ENCODE measurements around the gene POLR3B.

The POLR3B gene

DNA sequence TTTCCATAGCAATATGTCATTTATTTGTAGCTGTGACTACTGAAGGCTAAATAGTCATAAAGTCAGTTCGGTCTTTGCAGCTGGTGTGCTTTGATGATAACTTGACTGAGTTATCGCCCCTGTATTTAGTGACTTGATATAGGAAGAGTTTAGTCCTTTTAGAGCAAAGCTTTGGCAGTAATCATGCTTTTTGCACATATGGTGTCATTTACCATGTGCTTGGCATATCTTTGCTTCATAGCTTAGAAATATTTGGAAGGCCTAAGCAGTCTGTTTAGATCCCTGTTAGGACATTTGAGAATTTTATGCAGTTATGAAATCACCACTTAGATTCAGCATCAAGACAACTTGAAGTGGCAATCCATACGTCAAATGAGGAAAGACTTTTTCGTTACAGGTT lies 31.6 kb downstream of the POLR3B start:
- H3K27ac ChIP-seq, result no peak overlapping the region
- DNase-seq (ENCODE audit: low read depth, low spot score), result no peak

- DNase-seq (ENCODE audit: low read depth, low spot score), result no peak
- H3K27ac ChIP-seq, result no peak overlapping the region
Measured at GRCh38 chr12:106392759-106393158, 35.2 kb downstream of the POLR3B start.

GRCh38 chr12:106409878-106410277 lies 52.3 kb downstream of the POLR3B start:
- no peak for DNase-seq (ENCODE audit: low read depth, low spot score)
- H3K27ac ChIP-seq, result no peak overlapping the region

GRCh38 chr12:106412563-106412962 lies 55.0 kb downstream of the POLR3B start:
- no peak for DNase-seq (ENCODE audit: low read depth, low spot score)
- H3K27ac ChIP-seq, result no peak overlapping the region

DNA sequence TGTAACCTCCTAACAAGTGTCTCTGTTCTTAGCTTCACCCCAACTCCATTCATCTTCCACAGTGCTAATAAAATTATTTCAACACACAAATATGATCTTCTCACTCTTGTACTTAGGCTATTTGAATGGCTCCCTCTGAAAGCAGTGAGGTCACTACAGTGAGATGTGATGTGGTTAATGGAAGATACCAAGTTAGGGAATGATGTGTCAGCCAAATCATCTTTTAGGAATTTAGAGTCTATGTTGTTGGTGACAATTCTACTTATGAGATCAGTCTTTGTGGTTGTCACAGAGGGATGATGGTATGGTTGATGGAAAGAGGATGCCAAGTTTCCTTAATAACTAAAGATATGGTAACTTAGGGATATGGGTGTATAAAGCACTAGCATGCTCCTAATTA lies 57.6 kb downstream of the POLR3B start:
- H3K27ac ChIP-seq, result no peak overlapping the region
- DNase-seq (ENCODE audit: low read depth, low spot score), result no peak

- no peak for DNase-seq (ENCODE audit: low read depth, low spot score)
- no peak overlapping the region for H3K27ac ChIP-seq
Measured at GRCh38 chr12:106416273-106416672, 58.7 kb downstream of the POLR3B start.

DNA sequence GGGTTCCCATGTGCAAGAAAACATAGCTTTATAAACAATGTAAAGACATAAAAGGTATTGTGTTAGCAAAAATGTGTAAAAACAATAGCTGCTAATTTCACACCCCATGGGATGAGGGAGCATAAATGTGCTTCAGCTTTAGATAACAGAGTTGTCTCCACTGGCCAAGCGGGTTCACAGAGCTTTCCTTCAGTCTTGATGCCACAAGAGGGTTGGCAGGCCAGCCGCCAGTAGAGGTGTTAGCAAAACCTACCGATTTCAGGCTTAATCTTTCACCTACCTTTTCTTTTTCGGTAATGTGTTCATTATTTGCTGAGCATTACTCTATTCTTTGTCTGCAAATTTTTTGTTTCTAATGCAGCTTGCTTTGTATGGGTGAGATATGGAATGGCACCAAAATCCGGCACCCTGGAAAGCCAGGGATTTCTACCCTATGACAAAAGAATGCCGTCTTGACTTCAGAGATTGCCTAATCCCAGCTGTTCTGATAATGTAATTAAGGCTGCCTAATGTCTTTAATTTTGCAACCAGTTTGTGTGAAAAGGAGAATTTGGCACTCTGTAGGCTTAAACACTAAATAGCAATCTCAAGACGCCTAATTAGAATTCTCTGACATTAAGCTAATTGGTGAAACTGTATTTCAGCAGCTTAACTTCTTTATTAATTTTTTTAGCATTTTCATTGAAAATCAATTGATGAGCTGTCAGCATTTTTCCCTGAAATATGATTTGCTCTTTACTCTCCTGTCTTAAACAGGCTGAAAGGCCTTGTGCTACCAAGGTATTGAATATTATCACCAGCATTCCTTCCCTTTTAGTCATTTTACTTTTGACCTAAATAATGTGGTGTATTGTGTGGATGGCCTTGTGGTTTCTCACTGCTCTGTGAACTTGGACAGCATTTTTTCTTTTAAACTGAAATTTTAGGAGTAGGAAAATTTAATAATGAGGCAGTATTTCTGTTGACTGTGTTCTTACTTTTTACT lies 60.7 kb downstream of the POLR3B start:
- no peak for DNase-seq (ENCODE audit: low read depth, low spot score)
- H3K27ac ChIP-seq, result peak overlapping the region; percentile 8

DNA sequence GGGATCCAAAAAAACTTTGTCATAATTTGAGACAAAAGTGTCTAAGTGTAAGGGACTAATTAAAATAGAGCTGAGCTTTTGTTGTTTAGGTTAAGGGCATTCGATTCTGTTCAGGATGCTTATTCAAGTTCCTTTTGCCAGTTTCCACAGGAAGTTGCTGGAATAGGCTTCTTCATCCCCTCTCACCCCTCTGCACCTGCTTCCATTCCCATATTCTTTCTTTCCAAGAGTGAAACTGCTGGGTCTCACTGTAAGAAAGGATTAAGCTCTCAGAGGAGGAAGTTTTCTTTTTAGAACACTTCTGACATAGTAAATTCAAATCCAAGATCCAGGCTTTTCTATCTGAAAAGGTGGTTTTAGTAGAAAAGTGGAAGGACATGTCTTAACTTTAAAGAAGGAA lies 61.4 kb downstream of the POLR3B start:
- no peak for DNase-seq (ENCODE audit: low read depth, low spot score)
- peak overlapping the region; percentile 8 for H3K27ac ChIP-seq

DNA sequence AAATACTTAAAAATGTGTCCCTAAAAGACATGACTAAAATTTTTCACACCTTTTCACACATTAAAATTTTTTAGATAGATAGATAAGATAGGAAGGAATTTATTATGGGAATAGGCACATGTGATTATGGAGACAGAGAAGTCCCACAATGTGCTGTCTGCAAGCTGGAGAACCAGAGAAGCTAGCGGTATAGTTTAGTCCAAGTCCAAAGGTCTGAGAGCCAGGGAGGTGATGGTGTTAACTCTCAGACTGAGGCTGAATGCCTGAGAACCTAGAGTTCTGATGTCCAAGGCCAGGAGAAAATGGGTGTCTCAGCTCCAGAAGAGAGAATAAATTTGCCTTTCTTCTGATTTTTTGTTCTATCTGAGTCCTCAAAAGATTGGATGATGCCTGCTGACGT lies 65.7 kb downstream of the POLR3B start:
- H3K27ac ChIP-seq, result no peak overlapping the region
- no peak for DNase-seq (ENCODE audit: low read depth, low spot score)

DNA sequence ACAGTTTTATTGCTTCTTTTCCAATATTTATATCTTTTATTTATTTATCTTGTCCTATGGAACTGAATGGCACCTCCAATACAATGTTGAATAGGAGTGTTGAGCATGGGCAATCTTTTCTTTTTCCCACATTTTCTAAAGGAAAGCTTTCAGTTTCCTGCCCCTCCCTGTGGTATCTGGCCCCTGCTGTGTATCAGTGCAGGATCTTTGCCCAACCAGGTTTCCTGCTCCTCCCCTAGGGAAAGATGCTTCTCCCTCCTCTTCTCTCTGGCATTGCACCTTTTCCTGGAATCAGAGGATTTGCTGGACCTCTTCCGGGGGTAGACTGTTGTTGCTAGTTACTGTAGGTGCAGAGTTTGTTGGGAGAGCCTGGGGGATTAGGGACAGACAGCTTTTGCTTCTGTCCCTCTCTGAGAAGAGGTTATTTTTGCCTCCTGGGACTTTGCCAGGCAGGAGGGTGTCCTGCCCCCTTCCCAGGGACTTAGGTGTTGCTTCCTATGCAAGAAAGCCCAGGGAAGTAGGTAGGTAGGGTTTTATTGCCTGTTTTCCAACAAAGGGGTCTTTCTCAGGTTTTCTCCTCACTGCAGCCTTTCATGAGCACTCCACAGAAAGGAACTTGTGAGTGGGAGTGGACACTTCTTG lies 67.6 kb downstream of the POLR3B start:
- DNase-seq (ENCODE audit: low read depth, low spot score), result no peak
- no peak overlapping the region for H3K27ac ChIP-seq

DNA sequence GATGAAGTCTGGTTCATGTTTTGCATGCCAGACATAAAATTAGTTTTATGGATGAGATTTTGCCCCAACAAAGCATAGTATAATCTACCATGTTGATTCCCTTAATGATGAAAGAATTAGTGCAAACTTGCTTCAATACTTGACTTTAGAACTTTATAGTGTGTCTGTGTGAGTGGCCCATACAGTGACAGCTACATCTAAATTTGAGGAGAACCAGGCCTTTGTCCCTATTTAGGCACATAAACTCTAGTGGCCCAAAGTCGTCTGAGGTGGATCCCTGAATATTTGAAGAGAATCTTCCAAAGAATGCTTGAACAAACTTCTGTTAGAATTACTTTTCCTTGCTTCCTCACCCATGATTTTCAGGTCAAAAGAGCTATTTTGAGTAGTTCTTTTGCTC lies 70.4 kb downstream of the POLR3B start:
- no peak for DNase-seq (ENCODE audit: low read depth, low spot score)
- no peak overlapping the region for H3K27ac ChIP-seq

GRCh38 chr12:106428384-106428783 lies 70.8 kb downstream of the POLR3B start:
- H3K27ac ChIP-seq, result no peak overlapping the region
- DNase-seq (ENCODE audit: low read depth, low spot score), result no peak

- no peak for DNase-seq (ENCODE audit: low read depth, low spot score)
- no peak overlapping the region for H3K27ac ChIP-seq
Measured at GRCh38 chr12:106429043-106429552, 71.5 kb downstream of the POLR3B start.

GRCh38 chr12:106429636-106430035 lies 72.1 kb downstream of the POLR3B start:
- H3K27ac ChIP-seq, result no peak overlapping the region
- no peak for DNase-seq (ENCODE audit: low read depth, low spot score)

- DNase-seq (ENCODE audit: low read depth, low spot score), result no peak
- H3K27ac ChIP-seq, result no peak overlapping the region
Measured at GRCh38 chr12:106431839-106432411, 74.4 kb downstream of the POLR3B start.

GRCh38 chr12:106433055-106433454 lies 75.5 kb downstream of the POLR3B start:
- DNase-seq (ENCODE audit: low read depth, low spot score), result no peak
- no peak overlapping the region for H3K27ac ChIP-seq

GRCh38 chr12:106434526-106434925 lies 77.0 kb downstream of the POLR3B start:
- no peak for DNase-seq (ENCODE audit: low read depth, low spot score)
- no peak overlapping the region for H3K27ac ChIP-seq

DNA sequence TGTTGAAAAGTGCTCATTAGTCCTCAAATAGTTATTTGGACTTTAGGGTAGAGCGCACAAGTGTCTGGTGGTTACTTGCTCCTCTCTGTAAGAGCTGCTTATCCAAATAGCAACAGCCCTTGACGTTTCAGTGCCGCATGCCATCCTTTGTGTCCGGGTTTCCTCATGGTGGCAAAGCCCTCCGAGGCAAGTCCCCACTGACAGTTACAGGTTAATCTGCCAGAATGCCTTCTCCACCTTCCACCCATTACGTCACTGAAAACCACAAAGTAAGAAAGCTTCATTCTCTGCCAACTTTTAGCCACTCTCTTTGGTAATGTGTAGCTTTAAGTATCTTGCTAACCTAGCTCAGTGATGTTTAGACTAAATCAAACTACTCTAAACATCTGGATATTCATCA lies 78.6 kb downstream of the POLR3B start:
- no peak for DNase-seq (ENCODE audit: low read depth, low spot score)
- no peak overlapping the region for H3K27ac ChIP-seq

GRCh38 chr12:106442575-106442974 lies 85.0 kb downstream of the POLR3B start:
- no peak for DNase-seq (ENCODE audit: low read depth, low spot score)
- H3K27ac ChIP-seq, result no peak overlapping the region

- DNase-seq (ENCODE audit: low read depth, low spot score), result no peak
- no peak overlapping the region for H3K27ac ChIP-seq
Measured at GRCh38 chr12:106445053-106445452, 87.5 kb downstream of the POLR3B start.

- H3K27ac ChIP-seq, result no peak overlapping the region
- no peak for DNase-seq (ENCODE audit: low read depth, low spot score)
Measured at GRCh38 chr12:106445959-106446358, 88.4 kb downstream of the POLR3B start.

All from epithelial cell of prostate (primary cell).